ENCODE measurements around the gene OPTN.
"Not testable (repeated sequence)": the region's sequence is repeated elsewhere in the genome, so short reads cannot be mapped to it uniquely, and the experiment has no call there.

The OPTN gene

DNA sequence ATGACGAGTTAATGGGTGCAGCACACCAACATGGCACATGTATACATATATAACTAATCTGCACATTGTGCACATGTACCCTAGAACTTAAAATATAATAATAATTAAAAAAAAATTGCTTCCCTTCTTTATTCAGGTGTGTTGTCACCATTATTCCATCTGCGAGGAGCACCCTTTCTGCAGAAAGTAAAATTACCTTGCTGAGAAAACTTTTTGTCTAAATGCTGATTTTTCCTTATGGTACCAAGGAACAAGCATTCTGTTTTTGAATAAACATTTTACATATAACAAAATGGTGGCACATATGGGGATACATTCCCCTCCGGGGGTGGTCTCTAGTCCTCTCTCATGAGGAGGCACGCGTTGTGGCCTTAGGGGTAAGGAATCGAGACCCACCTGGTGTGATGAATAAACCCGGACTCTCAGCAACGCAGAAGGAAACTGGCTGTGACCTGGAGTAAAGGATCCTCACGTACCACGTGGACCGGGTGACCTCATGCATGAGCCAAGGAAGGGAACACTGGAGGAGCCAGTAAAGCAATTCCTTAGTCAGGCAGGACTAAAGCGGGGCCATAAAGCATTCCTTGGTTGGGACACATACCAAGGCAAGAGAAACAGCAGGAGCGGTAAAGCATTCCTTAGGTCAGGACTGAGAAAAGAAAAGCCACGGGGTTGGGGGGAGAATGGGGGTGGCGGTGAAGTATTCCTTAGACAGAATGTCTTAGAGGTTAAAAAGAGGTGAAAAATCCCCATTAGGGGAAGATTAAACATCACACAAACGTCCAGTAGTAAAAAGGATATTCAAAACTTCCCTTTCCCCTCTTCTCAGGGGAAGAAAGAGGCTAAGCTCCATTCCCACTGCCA lies 20.8 kb upstream of the OPTN start:
- Histone ChIP-seq H3K9ac (ENCODE audit: low read depth, low read length) (no peak overlapping the region), H3K36me3 (ENCODE audit: insufficient read depth, low read length) (no peaks in the 10 kb centered on the region), H3K9me3 (ENCODE audit: control insufficient read depth, insufficient read depth, low read length) (peaks cover 15% of the 10 kb centered on the region), H3K4me1 (ENCODE audit: insufficient read depth, low read length) (no peaks in the 10 kb centered on the region)

GRCh38 chr10:13079776-13080050 lies 20.2 kb upstream of the OPTN start:
- no peaks in the 10 kb centered on the region for H3K4me1 ChIP-seq (ENCODE audit: insufficient read depth, low read length)
- H3K36me3 ChIP-seq (ENCODE audit: insufficient read depth, low read length): no peaks in the 10 kb centered on the region
- H3K9me3 ChIP-seq (ENCODE audit: control insufficient read depth, insufficient read depth, low read length): peaks cover 16% of the 10 kb centered on the region
- no peak overlapping the region for H3K9ac ChIP-seq (ENCODE audit: low read depth, low read length)

GRCh38 chr10:13080643-13081042 lies 19.3 kb upstream of the OPTN start:
- H3K36me3 ChIP-seq (ENCODE audit: insufficient read depth, low read length): no peaks in the 10 kb centered on the region
- peaks cover 20% of the 10 kb centered on the region for H3K9me3 ChIP-seq (ENCODE audit: control insufficient read depth, insufficient read depth, low read length)
- no peak overlapping the region for H3K9ac ChIP-seq (ENCODE audit: low read depth, low read length)
- H3K4me1 ChIP-seq (ENCODE audit: insufficient read depth, low read length): no peaks in the 10 kb centered on the region

DNA sequence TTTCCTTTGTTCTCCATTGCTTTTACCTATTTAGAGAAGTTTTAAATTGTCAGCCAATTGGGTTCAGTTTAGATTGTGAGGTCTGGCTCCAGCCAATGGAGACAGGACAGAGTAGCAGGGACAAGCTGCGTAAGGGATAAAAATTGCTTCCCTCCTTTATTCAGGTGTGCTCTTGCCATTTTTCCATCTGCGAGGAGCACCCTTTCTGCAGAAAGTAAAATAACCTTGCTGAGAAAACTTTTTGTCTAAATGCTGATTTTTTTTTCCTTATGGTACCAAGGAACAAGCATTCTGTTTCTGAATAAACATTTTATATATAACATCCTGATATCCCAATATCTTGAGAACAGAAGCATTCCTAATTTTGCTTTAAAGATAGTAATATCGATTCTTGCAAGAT lies 16.3 kb upstream of the OPTN start:
- H3K9me3 ChIP-seq (ENCODE audit: control insufficient read depth, insufficient read depth, low read length): peaks cover 20% of the 10 kb centered on the region

GRCh38 chr10:13086056-13086455 lies 13.9 kb upstream of the OPTN start:
- Histone ChIP-seq H3K9ac (ENCODE audit: low read depth, low read length) (no peak overlapping the region), H3K4me1 (ENCODE audit: insufficient read depth, low read length) (no peaks in the 10 kb centered on the region), H3K9me3 (ENCODE audit: control insufficient read depth, insufficient read depth, low read length) (peaks cover 17% of the 10 kb centered on the region), H3K36me3 (ENCODE audit: insufficient read depth, low read length) (no peaks in the 10 kb centered on the region)

More for the DNA sequence above, 16.3 kb upstream of the OPTN start:
- H3K36me3 ChIP-seq (ENCODE audit: insufficient read depth, low read length); H3K4me1 ChIP-seq (ENCODE audit: insufficient read depth, low read length); H3K9ac ChIP-seq (ENCODE audit: low read depth, low read length): not testable (repeated sequence)

DNA sequence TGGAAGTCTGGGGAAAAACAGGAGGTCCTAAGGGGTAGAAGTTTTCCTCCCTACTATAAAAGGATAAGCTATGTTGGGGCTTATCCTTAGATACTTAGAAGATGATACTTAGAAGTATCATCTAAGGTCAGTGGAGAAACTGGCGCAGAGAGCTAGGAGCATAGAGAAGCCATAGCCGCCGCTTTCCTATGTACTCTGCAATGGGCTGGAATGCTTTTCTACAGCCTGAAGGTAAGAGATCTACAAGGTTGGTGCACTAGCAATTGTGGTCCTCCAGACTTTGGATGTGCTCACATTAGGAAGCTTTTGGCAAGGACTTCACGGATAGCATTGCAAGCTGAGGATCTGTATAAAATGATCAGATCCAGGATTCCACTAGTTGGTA lies 12.4 kb upstream of the OPTN start:
- Histone ChIP-seq H3K4me1 (ENCODE audit: insufficient read depth, low read length) (no peaks in the 10 kb centered on the region), H3K9me3 (ENCODE audit: control insufficient read depth, insufficient read depth, low read length) (peaks cover 10% of the 10 kb centered on the region), H3K9ac (ENCODE audit: low read depth, low read length) (no peak overlapping the region), H3K36me3 (ENCODE audit: insufficient read depth, low read length) (no peaks in the 10 kb centered on the region)

DNA sequence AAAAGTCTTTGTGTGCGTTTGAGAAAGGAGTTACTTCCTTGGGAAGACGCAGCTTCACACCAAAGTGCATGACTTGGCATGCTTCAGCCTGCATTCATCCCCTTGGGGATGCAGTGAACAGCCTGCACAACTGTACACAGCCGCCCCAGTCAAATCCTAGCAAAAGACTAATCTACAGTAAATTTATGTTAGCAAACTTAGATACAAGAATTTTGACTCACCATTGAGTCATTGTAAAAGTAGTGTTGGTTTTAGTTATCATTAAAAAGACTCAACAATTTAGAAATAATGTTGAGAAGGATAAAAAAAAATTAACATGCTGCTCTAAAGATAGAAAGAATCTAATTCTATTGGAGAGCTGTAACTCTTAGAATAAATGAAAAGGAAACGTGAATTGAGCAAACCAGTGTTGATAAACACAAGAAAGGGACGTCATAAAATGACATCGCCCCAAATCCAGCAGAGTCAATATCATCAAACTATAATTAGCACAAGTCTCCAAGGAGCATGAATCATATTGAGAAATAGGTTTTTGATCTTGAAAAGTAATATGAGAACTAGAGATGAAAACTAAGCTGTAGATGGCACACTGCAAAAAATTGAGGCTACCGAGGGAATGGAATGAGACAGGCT lies 11.9 kb upstream of the OPTN start:
- peaks cover 10% of the 10 kb centered on the region for H3K9me3 ChIP-seq (ENCODE audit: control insufficient read depth, insufficient read depth, low read length)
- H3K4me1 ChIP-seq (ENCODE audit: insufficient read depth, low read length): no peaks in the 10 kb centered on the region
- no peaks in the 10 kb centered on the region for H3K36me3 ChIP-seq (ENCODE audit: insufficient read depth, low read length)
- H3K9ac ChIP-seq (ENCODE audit: low read depth, low read length): no peak overlapping the region

GRCh38 chr10:13089345-13089744 lies 10.6 kb upstream of the OPTN start:
- H3K36me3 ChIP-seq (ENCODE audit: insufficient read depth, low read length): no peaks in the 10 kb centered on the region
- peaks cover 6% of the 10 kb centered on the region for H3K9me3 ChIP-seq (ENCODE audit: control insufficient read depth, insufficient read depth, low read length)
- no peak overlapping the region for H3K9ac ChIP-seq (ENCODE audit: low read depth, low read length)
- no peaks in the 10 kb centered on the region for H3K4me1 ChIP-seq (ENCODE audit: insufficient read depth, low read length)

- H3K4me1 ChIP-seq (ENCODE audit: insufficient read depth, low read length): no peaks in the 10 kb centered on the region
- no peaks in the 10 kb centered on the region for H3K36me3 ChIP-seq (ENCODE audit: insufficient read depth, low read length)
- H3K9ac ChIP-seq (ENCODE audit: low read depth, low read length): no peak overlapping the region
- H3K9me3 ChIP-seq (ENCODE audit: control insufficient read depth, insufficient read depth, low read length): peaks cover 2% of the 10 kb centered on the region
Observed at GRCh38 chr10:13090289-13090688, 9.7 kb upstream of the OPTN start.

DNA sequence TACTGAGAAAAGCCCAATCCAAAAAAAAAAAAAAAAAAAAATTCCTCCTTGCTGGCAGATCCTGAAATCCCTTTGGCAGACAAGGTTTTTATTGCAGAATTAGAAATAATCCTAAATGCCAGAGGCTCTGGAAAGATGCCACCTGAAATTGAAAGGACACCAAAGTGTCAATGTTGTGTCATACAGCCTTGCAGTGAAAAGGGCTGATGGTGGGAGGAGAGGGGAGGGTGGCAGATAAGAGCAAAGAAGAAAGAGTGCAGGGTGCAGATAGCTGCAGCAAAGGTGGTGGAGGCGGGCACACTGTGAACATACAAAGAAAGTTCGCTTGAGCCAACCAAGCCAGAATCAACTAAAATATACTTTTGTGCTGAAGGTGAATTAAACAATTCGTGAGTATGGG lies 8.2 kb upstream of the OPTN start:
- no peaks in the 10 kb centered on the region; the same call in 1 of the 2 replicates for H3K9me3 ChIP-seq (ENCODE audit: control insufficient read depth, insufficient read depth, low read length)
- no peaks in the 10 kb centered on the region for H3K36me3 ChIP-seq (ENCODE audit: insufficient read depth, low read length)

GRCh38 chr10:13092291-13093102 lies 7.5 kb upstream of the OPTN start:
- Histone ChIP-seq H3K9ac (ENCODE audit: low read depth, low read length) (no peak overlapping the region), H3K9me3 (ENCODE audit: control insufficient read depth, insufficient read depth, low read length) (no peaks in the 10 kb centered on the region; the same call in 1 of the 2 replicates), H3K4me1 (ENCODE audit: insufficient read depth, low read length) (no peaks in the 10 kb centered on the region), H3K36me3 (ENCODE audit: insufficient read depth, low read length) (no peaks in the 10 kb centered on the region)

More for the DNA sequence above, 8.2 kb upstream of the OPTN start:
- no peak overlapping the region for H3K9ac ChIP-seq (ENCODE audit: low read depth, low read length)
- no peaks in the 10 kb centered on the region for H3K4me1 ChIP-seq (ENCODE audit: insufficient read depth, low read length)

- not testable (repeated sequence) for H3K9ac ChIP-seq (ENCODE audit: low read depth, low read length); H3K4me1 ChIP-seq (ENCODE audit: insufficient read depth, low read length); H3K36me3 ChIP-seq (ENCODE audit: insufficient read depth, low read length); H3K9me3 ChIP-seq (ENCODE audit: control insufficient read depth, insufficient read depth, low read length)
Observed at GRCh38 chr10:13094082-13094481, 5.9 kb upstream of the OPTN start.

DNA sequence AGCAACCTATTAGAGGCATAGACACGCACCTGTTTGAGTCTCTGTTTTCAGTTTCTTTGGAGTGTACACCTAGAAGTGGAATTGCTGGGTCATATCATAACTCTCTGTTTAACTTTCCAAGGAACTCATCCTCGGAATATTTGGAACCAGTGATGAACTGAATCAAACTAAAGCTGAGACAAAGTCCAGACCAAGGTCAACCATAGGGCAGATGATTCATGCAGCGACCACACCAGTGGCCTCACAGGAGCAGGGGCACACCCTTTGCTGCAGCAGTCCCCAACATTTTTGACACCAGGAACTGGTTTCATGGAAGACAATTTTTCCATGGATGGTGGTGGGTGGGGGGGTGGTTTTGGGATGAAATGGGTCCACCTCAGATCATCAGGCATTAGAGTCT lies 4.9 kb upstream of the OPTN start:
- Histone ChIP-seq H3K9ac (ENCODE audit: low read depth, low read length) (no peak overlapping the region), H3K9me3 (ENCODE audit: control insufficient read depth, insufficient read depth, low read length) (no peaks in the 10 kb centered on the region; the same call in 1 of the 2 replicates), H3K36me3 (ENCODE audit: insufficient read depth, low read length) (no peaks in the 10 kb centered on the region), H3K4me1 (ENCODE audit: insufficient read depth, low read length) (no peaks in the 10 kb centered on the region)

- Histone ChIP-seq H3K9ac (ENCODE audit: low read depth, low read length) (no peak overlapping the region), H3K36me3 (ENCODE audit: insufficient read depth, low read length) (no peaks in the 10 kb centered on the region), H3K9me3 (ENCODE audit: control insufficient read depth, insufficient read depth, low read length) (no peaks in the 10 kb centered on the region; the same call in 1 of the 2 replicates), H3K4me1 (ENCODE audit: insufficient read depth, low read length) (no peaks in the 10 kb centered on the region)
Observed at GRCh38 chr10:13095929-13096328, 4.0 kb upstream of the OPTN start.
